Fibroblast of lung (primary cell): ENCODE data around the gene CLASP2. TPM values are rescaled to one million over a fixed set of nuclear protein-coding genes. Genes with fewer than 3 reads are reported as not detected.

Source experiments
- DNase-seq, 2 donors: peaks; one replicate each; pipeline versions ENCODE4 v3.0.0 to v3.0.0-alpha.2; 2010; ENCODE audit warnings: low read depth in 2 of 2
- H2AFZ ChIP-seq: 2 replicates; pipeline ENCODE4 v1.5.1; 2012; ENCODE audit warnings: low read length, control low read depth, inconsistent platforms
- H3K27ac ChIP-seq: 2 replicates; pipeline ENCODE4 v1.5.1; 2011; ENCODE audit warnings: low read length, control low read depth; ENCODE audit not compliant: insufficient read depth
- H3K27me3 ChIP-seq: 2 replicates; pipeline ENCODE4 v1.5.1; 2011; ENCODE audit warnings: mild to moderate bottlenecking, low read length; ENCODE audit not compliant: control insufficient read depth, insufficient read depth
- H3K36me3 ChIP-seq: 2 replicates; pipeline ENCODE4 v1.5.1; 2011; ENCODE audit warnings: low read length; ENCODE audit not compliant: control insufficient read depth, insufficient read depth
- H3K4me1 ChIP-seq: 2 replicates; pipeline ENCODE4 v1.5.1; 2011; ENCODE audit warnings: low read length; ENCODE audit not compliant: control insufficient read depth, insufficient read depth; ENCODE audit errors: extremely low read depth
- H3K4me2 ChIP-seq: 2 replicates; pipeline ENCODE4 v1.5.1; 2011; ENCODE audit warnings: low read length, control low read depth; ENCODE audit not compliant: insufficient read depth; ENCODE audit errors: extremely low read depth
- H3K4me3 ChIP-seq, 4 experiments: fragments of 200-600 bp in 1 of 4; sonication (generic) in 1 of 4; replicated peaks in 1 of 4; 2 replicates each; pipeline ENCODE4 v1.5.1; 2011 to 2016; ENCODE audit warnings: low read length in 4 of 4, low read depth in 3 of 4, mild to moderate bottlenecking in 3 of 4, control low read depth in 2 of 4, inconsistent platforms in 1 of 4, mixed read lengths in 1 of 4; ENCODE audit not compliant: insufficient read depth in 1 of 4; ENCODE audit errors: control extremely low read depth in 1 of 4
- H3K79me2 ChIP-seq: 2 replicates; pipeline ENCODE4 v1.5.1; 2012; ENCODE audit warnings: mild to moderate bottlenecking, low read length, inconsistent platforms; ENCODE audit not compliant: control insufficient read depth, insufficient read depth
- H3K9ac ChIP-seq: 2 replicates; pipeline ENCODE4 v1.5.1; 2011; ENCODE audit warnings: mild to moderate bottlenecking, low read length, control low read depth; ENCODE audit not compliant: insufficient read depth
- H3K9me3 ChIP-seq: 2 replicates; pipeline ENCODE4 v1.5.1; 2012; ENCODE audit warnings: low read depth, low read length; ENCODE audit not compliant: control insufficient read depth, insufficient read depth
- H4K20me1 ChIP-seq: 2 replicates; pipeline ENCODE4 v1.5.1; 2011; ENCODE audit warnings: low read length; ENCODE audit not compliant: control insufficient read depth, insufficient read depth; ENCODE audit errors: extremely low read depth
- EZH2 ChIP-seq: IDR thresholded peaks from 2 replicates; pipeline ENCODE4 v1.5.1; 2012; ENCODE audit warnings: low read length, control low read depth, mild to moderate bottlenecking; ENCODE audit errors: missing control alignments
- polyA plus RNA-seq, 2 donors: library from polyadenylated mRNA; depleted of rRNA in 1 of 2; stranded (reverse) in 1 of 2; unstranded in 1 of 2; fragments of >200 nt; gene quantifications; 2 replicates each; pipeline ENCODE4 v1.2.1, GENCODE V29; 2011 to 2012; ENCODE audit warnings: missing spikeins in 1 of 2
- total RNA-seq: library from RNA; depleted of rRNA; stranded (reverse); fragments of >200 nt; gene quantifications from 2 replicates; pipeline ENCODE4 v1.2.1, GENCODE V29; 2014
- TF ChIP-seq, protein P1 (sequence below), 2 donors: IDR thresholded peaks in 1 of 2; conservative IDR thresholded peaks in 1 of 2; 1 replicate in 1 of 2; 2 replicates in 1 of 2; pipeline ENCODE4 v1.5.1; 2011 to 2012; ENCODE audit warnings: low read length in 2 of 2, control low read depth in 1 of 2, inconsistent platforms in 1 of 2, low read depth in 1 of 2, mild to moderate bottlenecking in 1 of 2

The CLASP2 gene
- total and polyA plus RNA-seq, 2 donors (not counting 1 experiment from before 2014, with no cell fraction given), result 31.8 to 62.6 TPM

GRCh38 chr3:33597257-33597689, 120.8 kb downstream of the CLASP2 start:
- Histone ChIP-seq H3K9me3 (no peaks in the 10 kb centered on the region), H3K4me3 (no peak overlapping the region), H3K79me2 (no peaks in the 10 kb centered on the region), H4K20me1 (no peaks in the 10 kb centered on the region), H3K4me1 (no peaks in the 10 kb centered on the region), H2AFZ (no peak overlapping the region), H3K27ac (no peak overlapping the region), H3K36me3 (no peaks in the 10 kb centered on the region), H3K9ac (no peak overlapping the region), H3K4me2 (no peak overlapping the region), H3K27me3 (no peaks in the 10 kb centered on the region)
- no peak for DNase-seq
- TF ChIP-seq EZH2, result no peak
- TF ChIP-seq, protein P1, sequence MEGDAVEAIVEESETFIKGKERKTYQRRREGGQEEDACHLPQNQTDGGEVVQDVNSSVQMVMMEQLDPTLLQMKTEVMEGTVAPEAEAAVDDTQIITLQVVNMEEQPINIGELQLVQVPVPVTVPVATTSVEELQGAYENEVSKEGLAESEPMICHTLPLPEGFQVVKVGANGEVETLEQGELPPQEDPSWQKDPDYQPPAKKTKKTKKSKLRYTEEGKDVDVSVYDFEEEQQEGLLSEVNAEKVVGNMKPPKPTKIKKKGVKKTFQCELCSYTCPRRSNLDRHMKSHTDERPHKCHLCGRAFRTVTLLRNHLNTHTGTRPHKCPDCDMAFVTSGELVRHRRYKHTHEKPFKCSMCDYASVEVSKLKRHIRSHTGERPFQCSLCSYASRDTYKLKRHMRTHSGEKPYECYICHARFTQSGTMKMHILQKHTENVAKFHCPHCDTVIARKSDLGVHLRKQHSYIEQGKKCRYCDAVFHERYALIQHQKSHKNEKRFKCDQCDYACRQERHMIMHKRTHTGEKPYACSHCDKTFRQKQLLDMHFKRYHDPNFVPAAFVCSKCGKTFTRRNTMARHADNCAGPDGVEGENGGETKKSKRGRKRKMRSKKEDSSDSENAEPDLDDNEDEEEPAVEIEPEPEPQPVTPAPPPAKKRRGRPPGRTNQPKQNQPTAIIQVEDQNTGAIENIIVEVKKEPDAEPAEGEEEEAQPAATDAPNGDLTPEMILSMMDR (conservative IDR thresholded peaks at IDR 0.05 in 1 of 2, IDR thresholded peaks at IDR 0.05 in 1 of 2; ENCODE audit: low read depth in 1 of 2, low read length in 2 of 2), result no peak

- no peak for DNase-seq
- TF ChIP-seq EZH2, result no peak
- TF ChIP-seq, protein P1 (conservative IDR thresholded peaks at IDR 0.05 in 1 of 2, IDR thresholded peaks at IDR 0.05 in 1 of 2; ENCODE audit: low read depth in 1 of 2, low read length in 2 of 2), result no peak
Measured at GRCh38 chr3:33592999-33593398, 125.1 kb downstream of the CLASP2 start.

DNA sequence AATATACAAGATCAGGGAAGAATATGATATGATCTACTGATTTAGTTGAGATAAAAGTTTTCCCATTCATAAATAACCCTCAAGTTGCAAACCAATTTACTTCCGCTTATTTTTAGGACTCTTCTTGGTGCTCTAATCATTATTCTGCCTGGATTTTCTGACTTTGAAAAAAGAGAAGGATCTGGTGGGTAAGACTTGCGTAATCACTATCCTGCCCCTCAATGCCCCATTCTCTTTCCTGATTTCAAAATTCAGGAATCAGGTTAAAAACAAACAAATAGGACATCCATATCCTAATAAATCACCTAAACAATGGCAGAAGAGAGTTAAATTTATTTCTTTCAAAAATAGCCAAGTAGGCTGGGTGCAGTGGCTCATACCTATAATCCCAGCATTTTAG, 127.5 kb downstream of the CLASP2 start:
- H3K27me3 ChIP-seq, result no peaks in the 10 kb centered on the region
- no peak overlapping the region for H3K27ac ChIP-seq
- H3K9me3 ChIP-seq, result no peaks in the 10 kb centered on the region
- TF ChIP-seq EZH2, result no peak
- TF ChIP-seq, protein P1 (conservative IDR thresholded peaks at IDR 0.05 in 1 of 2, IDR thresholded peaks at IDR 0.05 in 1 of 2; ENCODE audit: low read depth in 1 of 2, low read length in 2 of 2), result no peak
- no peak overlapping the region for H3K9ac ChIP-seq
- no peak for DNase-seq
- no peak overlapping the region for H2AFZ ChIP-seq
- H3K79me2 ChIP-seq, result no peaks in the 10 kb centered on the region
- H4K20me1 ChIP-seq, result no peaks in the 10 kb centered on the region
- H3K36me3 ChIP-seq, result no peaks in the 10 kb centered on the region
- H3K4me2 ChIP-seq, result no peak overlapping the region
- no peak overlapping the region for H3K4me3 ChIP-seq
- H3K4me1 ChIP-seq, result no peaks in the 10 kb centered on the region

More at GRCh38 chr3:33592999-33593398, 125.1 kb downstream of the CLASP2 start:
- no peaks in the 10 kb centered on the region for H3K9me3 ChIP-seq
- no peak overlapping the region for H3K4me2 ChIP-seq
- H3K4me1 ChIP-seq, result no peaks in the 10 kb centered on the region
- no peak overlapping the region for H3K4me3 ChIP-seq
- H3K36me3 ChIP-seq, result no peaks in the 10 kb centered on the region
- H4K20me1 ChIP-seq, result no peaks in the 10 kb centered on the region
- H3K27ac ChIP-seq, result no peak overlapping the region
- no peaks in the 10 kb centered on the region for H3K79me2 ChIP-seq
- no peak overlapping the region for H3K9ac ChIP-seq
- H3K27me3 ChIP-seq, result no peaks in the 10 kb centered on the region
- no peak overlapping the region for H2AFZ ChIP-seq
